ENCODE measurements around the gene AMOTL2. TPM values are rescaled to one million over a fixed set of nuclear protein-coding genes. Genes with fewer than 3 reads are reported as not detected.

AMOTL2 gene
- total RNA-seq, 4 donors from 2014 or later: 17.9 to 29.9 (median 20.6) TPM

- Histone ChIP-seq H3K9me3 (no peaks in the 10 kb centered on the region), H3K4me3 (no peak overlapping the region), H3K4me1 (peaks cover 20 to 22% of the 10 kb centered on the region in 2 donors), H3K27ac (peak overlapping the region in 2 of 4 donors; percentile 2 to 63), H3K27me3 (no peaks in the 10 kb centered on the region), H3K36me3 (no peaks in the 10 kb centered on the region)
- DNase-seq (no peak), ATAC-seq (no peak)
- in situ Hi-C loops (cut with MboI; ENCODE audit: low sequenced_read_pairs in 4 of 4) (no loop called here), intact Hi-C loops (cut with DNase I; ENCODE audit: low total_unique reads) (no loop called here)
- TF ChIP-seq CTCF (IDR thresholded peaks at IDR 0.05 in 4 of 5, conservative IDR thresholded peaks at IDR 0.05 in 1 of 5) (no peak), POLR2A (IDR thresholded peaks at IDR 0.05) (no peak)
Observed at GRCh38 chr3:134325706-134326105, 48.5 kb downstream of the AMOTL2 start.

- intact Hi-C loops (cut with DNase I; ENCODE audit: low total_unique reads) (no loop called here), in situ Hi-C loops (cut with MboI; ENCODE audit: low sequenced_read_pairs in 4 of 4) (no loop called here)
- TF ChIP-seq CTCF (IDR thresholded peaks at IDR 0.05 in 4 of 5, conservative IDR thresholded peaks at IDR 0.05 in 1 of 5): no peak
- TF ChIP-seq POLR2A (IDR thresholded peaks at IDR 0.05): no peak
Observed at GRCh38 chr3:134325061-134325705, 49.1 kb downstream of the AMOTL2 start.

GRCh38 chr3:134323966-134324962 is 50.0 kb downstream of the AMOTL2 start:
- intact Hi-C loops (cut with DNase I; ENCODE audit: low total_unique reads): no loop called here
- in situ Hi-C loops (cut with MboI; ENCODE audit: low sequenced_read_pairs in 4 of 4): no loop called here
- H3K27me3 ChIP-seq: no peaks in the 10 kb centered on the region

More at GRCh38 chr3:134325061-134325705, 49.1 kb downstream of the AMOTL2 start:
- Histone ChIP-seq H3K4me1 (peaks cover 20 to 22% of the 10 kb centered on the region in 2 donors), H3K36me3 (no peaks in the 10 kb centered on the region), H3K9me3 (no peaks in the 10 kb centered on the region), H3K4me3 (no peak overlapping the region), H3K27ac (no peak overlapping the region), H3K27me3 (no peaks in the 10 kb centered on the region)
- no peak for ATAC-seq
- no peak for DNase-seq

GRCh38 chr3:134322286-134322685 is 52.0 kb downstream of the AMOTL2 start:
- TF ChIP-seq CTCF (IDR thresholded peaks at IDR 0.05 in 4 of 5, conservative IDR thresholded peaks at IDR 0.05 in 1 of 5): no peak
- no peak for TF ChIP-seq POLR2A (IDR thresholded peaks at IDR 0.05)
- DNase-seq: no peak

More at GRCh38 chr3:134323966-134324962, 50.0 kb downstream of the AMOTL2 start:
- no peak for DNase-seq
- H3K4me3 ChIP-seq: no peak overlapping the region
- TF ChIP-seq CTCF (IDR thresholded peaks at IDR 0.05 in 4 of 5, conservative IDR thresholded peaks at IDR 0.05 in 1 of 5) (no peak), POLR2A (IDR thresholded peaks at IDR 0.05) (no peak)
- ATAC-seq: no peak
- H3K27ac ChIP-seq: no peak overlapping the region
- no peaks in the 10 kb centered on the region for H3K9me3 ChIP-seq
- no peaks in the 10 kb centered on the region for H3K36me3 ChIP-seq
- H3K4me1 ChIP-seq: peaks cover 20 to 22% of the 10 kb centered on the region in 2 donors

More at GRCh38 chr3:134322286-134322685, 52.0 kb downstream of the AMOTL2 start:
- Histone ChIP-seq H3K27ac (no peak overlapping the region), H3K9me3 (no peaks in the 10 kb centered on the region), H3K27me3 (no peaks in the 10 kb centered on the region), H3K4me1 (peaks cover 11 to 14% of the 10 kb centered on the region in 2 donors), H3K4me3 (no peak overlapping the region), H3K36me3 (no peaks in the 10 kb centered on the region)
- no peak for ATAC-seq
- in situ Hi-C loops (cut with MboI; ENCODE audit: low sequenced_read_pairs in 4 of 4): no loop called here
- intact Hi-C loops (cut with DNase I; ENCODE audit: low total_unique reads): no loop called here
